ENCODE measurements around the gene KIAA0232.
"Not testable (repeated sequence)": the region's sequence is repeated elsewhere in the genome, so short reads cannot be mapped to it uniquely, and the experiment has no call there.

KIAA0232 gene

DNA sequence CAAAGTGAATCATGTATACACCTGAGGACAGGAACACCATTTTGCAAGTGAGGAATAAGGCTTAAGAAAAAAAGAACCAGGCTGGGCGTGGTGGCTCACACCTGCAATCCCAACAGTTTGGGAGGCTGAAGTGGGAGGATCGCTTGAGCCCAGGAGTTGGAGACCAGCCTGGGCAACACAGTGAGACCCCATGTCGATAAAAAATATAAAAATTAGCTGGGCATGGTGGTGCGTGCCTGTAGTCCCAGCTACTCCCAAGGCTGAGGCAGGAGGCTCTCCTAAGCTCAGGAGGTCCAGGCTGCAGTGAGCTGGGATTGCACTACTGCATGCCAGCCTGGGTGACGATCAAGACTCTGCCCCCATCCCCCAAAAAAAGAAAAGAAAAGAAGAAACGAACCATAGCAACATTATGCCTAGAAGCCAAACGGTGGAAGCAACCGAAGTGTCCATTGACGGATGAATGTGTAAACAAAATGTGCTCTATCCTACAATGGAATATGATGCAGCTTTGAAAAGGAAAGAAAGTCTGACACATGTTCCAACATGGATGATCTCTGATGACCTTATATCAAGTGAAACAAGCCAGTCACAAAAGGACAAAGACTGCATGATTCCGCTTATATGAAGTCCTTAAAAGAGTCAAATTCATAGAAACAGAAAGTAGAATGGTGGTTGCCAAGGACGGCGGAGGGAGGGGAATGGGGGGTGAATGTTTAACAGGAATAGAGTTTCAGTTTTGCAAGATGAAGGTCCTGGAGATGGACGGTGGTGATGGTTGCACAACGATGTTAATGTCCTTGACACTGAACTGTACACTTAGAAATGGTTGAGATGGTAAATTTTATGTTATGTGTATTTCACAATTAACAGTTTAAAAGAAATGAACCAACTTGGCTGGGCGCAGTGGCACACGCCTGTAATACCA, 8.6 kb upstream of the KIAA0232 start:
- no peak for DNase-seq (ENCODE audit: low read depth)

DNA sequence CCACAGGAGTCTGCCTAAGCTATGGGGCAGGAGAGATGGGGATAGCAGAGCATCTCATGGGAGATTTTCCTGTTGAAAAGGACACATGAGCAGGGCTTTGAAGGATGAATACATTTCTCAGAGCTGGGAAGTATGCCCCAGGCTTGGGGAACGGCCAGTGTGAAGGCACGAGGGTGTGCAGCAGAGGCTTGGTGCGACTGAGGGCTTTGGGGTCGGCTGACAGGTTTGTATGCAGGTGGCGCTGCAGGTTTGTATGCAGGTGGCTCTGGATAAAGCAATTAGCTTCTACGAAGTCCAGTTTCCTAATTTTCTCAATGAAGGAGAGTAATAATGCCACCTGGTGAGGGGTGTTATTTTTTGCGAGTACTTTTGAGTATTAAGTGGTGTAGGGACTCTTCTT, 6.8 kb upstream of the KIAA0232 start:
- DNase-seq (ENCODE audit: low read depth): no peak

DNA sequence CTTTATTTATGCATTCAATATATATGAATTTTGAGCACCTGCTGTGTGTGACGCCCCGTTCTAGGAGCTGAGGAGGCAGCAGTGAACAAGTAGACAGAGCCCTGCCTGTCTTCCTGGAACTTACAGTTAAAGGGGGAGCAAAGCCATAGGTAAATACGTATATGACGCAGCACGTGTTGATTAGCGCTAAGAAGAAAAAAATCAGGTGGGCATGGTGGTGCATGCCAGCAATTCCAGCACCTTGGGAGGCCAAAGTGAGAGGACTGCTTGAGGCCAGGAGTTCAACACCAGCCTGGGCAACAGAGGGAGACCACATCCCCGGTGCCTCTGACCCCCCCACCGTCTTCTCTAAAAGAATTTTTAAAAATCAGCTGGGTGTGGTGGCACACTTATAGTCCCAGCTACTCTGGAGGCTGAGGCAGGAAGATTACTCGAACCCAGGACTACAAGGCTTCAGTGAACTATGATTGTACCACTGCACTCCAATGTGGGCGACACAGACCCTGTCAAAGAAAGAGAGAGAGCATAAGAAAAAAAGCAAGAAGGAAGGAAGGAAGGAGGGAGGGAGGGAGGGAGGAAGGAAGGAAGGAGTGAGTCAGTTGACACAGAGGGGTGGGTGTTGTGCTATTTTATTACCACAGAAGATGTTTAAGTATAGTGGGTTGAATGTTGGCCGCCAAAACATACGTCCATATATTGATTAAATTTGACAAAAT, 5.4 kb upstream of the KIAA0232 start:
- no peak for DNase-seq (ENCODE audit: low read depth)

DNA sequence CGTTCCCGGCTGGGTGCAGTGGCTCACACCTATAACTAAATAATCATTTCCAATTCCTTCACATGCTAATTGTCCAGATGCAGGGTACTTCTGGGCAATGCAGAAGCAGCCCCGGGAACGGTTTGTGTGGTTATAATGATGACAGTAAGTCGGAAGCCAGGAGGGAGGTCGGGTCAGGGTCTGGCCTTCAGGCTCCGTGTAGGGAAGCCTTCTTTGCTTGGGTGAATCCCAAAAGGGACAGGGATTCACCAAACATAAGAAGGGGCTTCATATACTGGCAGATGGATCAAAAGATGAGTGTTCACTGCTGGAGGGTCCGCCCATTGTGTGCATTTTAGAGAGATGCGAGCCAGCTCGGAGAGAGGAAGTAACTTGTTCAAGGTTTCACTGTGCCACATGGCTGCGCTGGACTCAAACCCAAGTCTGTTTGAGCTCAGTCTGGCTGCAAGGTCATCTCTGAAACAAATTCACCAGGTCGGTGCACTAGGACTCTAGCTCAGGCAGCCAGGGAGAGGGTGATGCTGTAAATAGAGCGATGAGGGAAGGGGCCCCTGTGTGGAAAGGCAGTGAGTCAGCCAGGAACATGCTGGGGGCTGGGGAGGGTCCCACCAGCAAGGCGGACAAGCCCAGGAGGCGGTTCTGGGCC, 4.8 kb upstream of the KIAA0232 start:
- DNase-seq (ENCODE audit: low read depth): no peak

DNA sequence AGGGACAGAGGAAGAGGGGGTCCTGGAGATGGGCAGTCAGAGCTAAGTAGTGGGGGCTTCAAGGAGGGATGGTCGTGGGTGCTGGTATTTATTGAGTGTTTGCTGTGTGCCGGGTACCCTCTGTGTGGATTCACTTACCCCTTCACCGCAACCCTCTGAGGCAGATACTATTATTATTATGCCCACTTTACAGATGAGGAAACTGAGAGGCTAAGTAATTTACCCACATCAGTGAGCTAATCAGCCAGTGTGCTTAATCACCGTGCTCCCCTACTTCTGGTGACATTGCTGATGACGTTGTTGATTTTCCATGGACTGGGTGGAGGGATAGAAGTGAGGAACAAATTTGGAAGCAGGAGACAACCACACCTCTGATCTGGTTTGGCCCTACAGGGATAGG, 4.1 kb upstream of the KIAA0232 start:
- DNase-seq (ENCODE audit: low read depth): no peak

DNA sequence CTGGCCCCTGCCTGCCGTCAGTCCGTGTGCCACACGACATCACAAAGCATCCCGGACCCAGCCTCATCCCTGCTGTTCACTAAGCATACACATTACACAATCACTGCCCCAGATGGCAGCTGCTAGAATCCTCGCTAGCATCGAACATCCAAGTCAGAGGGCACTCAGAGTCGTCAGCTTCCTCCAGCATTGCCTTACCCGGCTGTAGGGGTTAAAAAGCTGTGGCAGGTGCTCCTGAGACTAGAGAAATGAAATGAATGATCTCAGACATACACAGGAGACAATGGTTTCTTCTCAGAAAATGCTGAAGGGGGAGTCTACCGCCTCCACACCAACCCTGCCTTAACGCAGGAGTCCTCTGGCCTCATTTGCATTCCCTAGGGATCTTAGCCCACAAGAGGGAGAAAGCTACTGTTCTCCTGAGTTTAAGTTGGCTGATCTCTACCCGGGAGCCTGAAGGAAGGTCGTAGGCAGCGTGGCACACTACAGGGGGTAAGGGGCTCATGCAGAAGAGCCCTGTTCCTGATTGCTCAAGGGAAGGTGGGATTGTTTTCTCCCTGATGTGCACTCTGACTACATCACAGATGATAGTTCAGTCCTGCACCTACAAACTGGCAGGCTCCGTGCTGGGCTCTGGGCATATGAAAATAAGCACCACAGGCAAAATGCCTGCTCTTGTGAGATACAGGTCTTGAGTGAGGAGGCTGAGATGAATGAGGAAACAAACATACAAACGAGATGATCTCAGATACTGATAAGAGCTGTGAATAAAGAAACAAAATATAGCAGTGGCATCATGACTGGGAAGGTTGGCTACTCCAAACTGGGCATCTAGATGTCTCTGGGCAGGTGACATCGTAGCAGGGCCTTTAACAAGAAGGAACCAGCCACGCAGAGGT, 2.6 kb upstream of the KIAA0232 start:
- no peak for DNase-seq (ENCODE audit: low read depth)

DNA sequence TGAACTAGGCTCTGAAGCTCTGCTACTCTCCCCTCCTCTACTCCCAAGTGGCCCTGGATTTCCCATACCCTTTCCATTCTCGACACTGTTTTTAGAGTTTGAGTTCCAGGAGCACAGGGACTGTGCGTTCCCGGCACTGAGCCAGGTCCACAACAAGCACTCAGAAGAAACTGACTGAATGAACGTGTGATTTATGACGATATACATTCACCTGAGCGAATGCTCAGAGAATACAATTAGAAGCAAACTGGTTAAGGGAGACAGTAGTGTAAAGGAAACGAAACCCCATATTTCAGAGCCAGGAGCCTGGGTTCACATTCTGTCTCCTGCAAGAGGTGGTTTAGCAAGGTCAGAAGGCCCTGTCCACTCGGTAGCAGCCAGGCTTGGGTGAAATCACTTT, 1.4 kb upstream of the KIAA0232 start:
- DNase-seq (ENCODE audit: low read depth): no peak

DNA sequence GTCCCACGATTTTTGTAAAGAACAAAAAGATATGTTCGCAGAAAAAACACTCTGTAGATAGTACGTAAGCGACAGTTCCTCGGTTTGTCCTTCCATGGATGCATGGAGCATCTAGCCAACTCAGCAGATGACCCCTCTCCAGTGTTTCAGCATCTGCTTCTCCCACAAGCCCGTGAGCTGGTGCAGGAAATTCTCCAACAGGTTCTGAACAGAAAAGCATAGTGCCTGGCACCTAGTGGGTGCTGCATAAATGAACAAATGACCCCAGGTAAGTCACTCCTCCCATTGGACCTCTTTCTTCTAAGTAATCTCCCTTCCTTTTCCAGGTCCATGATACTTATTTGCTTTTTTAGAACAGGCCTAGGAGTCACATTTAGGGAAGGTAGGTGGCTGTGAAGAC, 966 bp upstream of the KIAA0232 start:
- DNase-seq (ENCODE audit: low read depth): no peak

DNA sequence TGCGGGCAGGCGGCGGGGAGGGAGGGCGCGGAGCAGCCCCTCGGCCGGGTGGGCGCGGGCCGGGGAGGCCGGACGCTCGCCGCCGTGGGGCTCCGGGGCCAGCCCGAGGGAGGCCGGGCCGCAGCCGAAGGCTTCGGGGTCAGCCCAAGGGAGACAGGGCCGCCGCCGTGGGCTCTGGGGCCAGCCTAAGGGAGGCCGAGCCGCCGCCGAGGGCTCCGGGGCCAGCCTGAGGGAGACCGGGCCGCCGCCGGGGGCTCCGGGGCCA, 251 bp downstream of the KIAA0232 start:
- DNase-seq (ENCODE audit: low read depth): no peak

DNA sequence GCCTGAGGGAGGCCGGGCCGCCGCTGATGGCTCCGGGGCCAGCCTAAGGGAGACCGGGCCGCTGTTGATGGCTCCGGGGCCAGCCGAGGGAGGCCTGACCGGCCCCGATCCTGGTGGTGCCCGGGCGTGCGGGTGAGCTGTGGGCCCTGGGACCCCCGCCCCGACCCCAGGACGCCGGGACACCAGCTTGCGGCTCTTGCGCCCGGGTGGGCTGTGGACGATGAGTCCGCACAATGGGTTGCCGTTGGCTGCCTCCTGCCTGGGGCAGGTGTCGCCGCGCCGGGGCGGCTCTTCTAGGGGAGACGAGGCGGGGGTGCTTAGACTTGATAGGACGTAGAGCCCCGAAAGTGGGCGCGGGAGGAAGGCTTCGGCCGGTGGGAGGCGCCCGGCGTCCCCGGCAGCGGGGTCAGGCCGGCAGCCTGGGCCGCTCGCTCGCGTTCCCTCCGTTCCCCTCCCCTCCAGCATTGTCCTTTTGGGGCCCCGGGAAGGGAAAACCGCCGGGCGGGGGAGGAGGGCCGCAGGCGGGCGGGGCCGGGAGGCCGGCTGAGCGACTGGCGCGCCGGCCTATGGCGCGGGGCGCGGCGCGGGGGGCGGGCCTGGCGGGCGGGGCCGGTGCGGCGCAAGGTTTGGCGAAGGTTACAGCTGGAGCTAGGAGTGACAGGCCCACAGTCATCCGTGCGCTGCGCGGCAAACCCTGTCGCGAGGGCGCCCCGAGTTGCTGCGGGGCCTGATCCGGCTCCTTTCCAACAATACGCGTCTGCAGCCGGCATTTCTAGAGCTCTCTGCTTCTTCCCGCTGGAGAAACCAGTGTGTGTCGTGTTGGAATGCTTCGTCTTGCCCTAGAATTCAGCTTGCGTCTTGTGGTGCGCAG, 819 bp downstream of the KIAA0232 start:
- peak; percentile 94 for DNase-seq (ENCODE audit: low read depth)

DNA sequence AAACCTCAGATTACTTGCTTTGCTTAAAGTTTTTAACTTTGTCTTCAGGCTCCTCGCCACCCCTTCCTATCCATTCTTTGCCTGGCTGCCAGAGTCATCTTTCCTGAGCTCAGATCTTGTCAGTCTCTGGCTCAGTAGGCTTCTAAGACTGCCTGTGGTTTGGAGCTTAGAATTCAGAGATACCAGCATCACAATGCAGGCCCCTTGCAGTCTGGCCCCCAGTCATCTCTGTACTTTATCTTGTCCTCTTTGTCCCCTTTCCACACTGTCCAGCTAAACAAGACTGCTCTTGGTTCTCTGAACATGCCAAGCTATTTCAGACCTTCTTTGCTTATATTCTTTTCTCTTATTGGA, 3.0 kb downstream of the KIAA0232 start:
- no peak for DNase-seq (ENCODE audit: low read depth)

DNA sequence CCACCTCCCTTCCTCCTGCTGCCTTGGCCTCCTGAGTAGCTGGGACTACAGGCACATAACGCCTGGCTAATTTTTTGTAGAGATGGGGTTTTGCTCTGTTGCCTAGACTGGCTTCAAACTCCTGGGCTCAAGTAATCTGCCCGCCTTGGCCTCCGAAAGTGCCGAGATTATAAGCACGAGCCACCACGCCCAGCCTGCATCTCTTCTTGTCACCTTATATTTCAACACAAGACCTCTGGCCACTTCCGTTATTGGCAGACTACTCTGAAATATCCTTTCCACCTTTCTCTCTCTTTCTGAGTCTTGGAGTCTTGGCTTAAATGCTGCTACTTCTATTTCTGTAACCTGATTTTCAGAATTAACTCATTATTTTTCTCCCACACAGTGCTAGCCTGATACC, 5.6 kb downstream of the KIAA0232 start:
- DNase-seq (ENCODE audit: low read depth): no peak

DNA sequence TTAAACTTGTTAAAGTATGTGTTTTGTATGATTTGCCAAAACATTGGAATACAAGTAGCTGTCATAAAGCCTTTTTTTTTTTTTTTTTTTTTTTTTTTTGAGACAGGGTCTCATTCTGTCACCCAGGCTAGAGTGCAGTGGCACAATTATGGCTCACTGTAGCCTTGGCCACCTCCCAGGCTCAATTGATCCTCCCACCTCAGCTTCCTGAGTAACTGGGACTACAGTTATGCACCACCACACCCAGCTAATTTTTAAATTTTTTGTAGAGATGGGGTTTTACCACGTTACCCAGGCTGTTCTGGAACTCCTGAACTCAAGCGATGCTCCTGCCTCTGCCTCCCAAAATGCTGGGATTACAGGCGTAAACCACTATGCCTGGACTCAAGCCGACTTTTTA, 8.7 kb downstream of the KIAA0232 start:
- DNase-seq (ENCODE audit: low read depth): not testable (repeated sequence)

DNA sequence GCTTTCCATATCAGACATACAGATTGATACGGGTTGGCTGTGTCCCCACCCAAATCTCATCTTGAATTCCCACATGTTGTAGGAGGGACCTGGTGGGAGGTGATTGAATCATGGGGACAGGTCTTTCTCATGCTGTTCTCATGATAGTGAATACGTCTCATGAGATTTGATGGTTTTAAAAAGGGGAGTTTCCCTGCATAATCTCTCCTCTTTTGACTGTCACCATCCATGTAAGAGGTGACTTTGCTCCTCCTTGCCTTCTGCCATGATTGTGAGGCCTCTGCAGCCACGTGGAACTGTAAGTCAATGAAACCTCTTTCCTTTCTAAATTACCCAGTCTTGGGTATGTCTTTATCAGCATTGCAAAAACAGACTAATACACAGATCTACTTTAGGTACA, 9.3 kb downstream of the KIAA0232 start:
- DNase-seq (ENCODE audit: low read depth): not testable (repeated sequence)

DNA sequence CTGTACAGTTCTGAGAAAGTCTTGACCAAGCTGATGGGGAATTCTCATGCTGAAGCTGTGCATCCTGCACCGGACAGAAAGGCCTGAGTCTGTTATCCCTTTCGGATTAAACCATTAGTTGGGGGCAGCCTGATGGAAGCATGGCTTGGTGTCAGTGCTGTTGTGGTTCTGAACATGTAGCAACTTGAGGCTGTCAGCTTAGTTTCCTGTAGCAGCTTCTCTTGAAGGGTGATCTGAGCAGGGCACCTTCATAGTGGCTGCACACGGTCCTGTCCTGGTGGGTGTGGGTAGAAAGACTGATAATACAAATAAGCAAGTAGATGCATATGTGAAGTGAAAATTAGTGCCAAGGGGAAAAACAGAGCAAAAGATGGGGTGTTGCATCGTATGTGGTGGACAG, 11.7 kb downstream of the KIAA0232 start:
- no peak for DNase-seq (ENCODE audit: low read depth)

DNA sequence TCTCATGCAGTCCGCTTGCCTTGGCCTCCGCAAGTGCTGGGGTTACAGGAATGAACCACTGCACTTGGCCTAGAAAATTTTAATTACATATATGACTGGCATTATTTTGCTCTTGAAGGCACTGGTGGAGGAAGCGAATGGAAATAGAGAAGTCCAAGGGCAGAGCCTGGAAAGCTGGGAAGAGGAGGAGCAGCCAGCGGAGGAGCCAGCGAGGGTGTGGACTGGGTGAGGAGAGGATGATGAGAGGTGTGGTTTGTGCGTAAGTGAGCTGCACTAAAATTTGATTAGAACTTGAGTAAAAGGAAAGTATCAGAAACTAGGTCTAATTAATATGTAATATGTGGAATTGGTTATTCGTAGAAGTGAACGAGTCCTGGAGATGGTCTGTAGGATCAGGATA, 13.3 kb downstream of the KIAA0232 start:
- DNase-seq (ENCODE audit: low read depth): no peak

DNA sequence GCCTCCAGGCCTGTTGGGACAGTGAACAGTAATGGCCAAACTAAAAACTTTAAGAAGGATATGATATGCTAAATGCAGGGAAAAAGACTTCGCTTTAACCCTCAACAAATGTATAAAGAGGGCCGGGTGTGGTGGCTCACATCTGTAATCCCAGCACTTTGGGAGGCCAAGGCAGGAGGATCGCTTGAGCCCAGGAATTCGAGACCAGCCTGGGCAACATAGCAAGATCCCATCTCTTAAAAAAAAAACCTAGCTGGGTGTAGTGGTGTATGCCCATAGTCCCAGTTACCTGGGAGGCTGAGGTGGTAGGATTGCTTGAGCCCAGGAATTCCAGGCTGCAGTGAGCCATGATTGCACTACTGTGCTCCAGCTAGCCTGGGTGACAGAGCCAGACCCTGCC, 14.8 kb downstream of the KIAA0232 start:
- not testable (repeated sequence) for DNase-seq (ENCODE audit: low read depth)

DNA sequence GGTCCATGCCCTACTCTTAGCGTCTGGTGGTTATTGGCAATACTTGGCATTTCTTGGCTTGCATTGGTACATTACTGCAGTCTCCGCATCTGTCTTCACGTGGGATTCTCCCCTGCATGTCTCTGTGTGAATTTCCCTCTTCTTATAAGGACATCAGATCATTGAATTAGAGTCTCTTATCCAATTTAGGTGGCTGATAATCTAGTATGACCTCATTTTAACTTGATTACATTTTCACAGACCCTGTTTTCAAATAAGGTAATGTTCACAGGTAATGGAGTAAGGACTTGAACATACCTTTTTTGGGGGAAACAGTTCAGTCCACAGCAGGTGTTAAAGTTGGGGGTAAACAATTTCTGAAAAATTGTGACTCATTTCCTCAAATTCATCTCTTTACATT, 16.6 kb downstream of the KIAA0232 start:
- DNase-seq (ENCODE audit: low read depth): no peak

DNA sequence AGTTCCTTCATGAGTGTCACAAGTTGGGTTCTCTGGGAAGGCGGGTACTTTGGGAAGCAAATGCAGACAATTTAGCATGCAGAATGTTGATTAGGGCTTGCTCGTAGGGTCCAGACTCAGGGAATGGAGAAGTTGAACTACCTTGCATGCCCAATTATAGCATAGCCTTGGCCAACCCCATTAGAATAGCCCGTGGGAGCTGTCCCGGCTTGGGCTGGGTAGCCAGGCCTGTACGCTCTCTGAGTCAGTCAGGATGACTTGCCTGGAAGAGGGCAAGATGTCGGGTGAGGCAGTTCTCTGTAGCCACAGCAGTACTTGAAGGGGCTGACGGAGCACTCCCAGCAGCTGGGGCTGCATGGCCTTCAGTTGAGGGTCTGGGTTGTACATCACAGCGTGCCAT, 19.5 kb downstream of the KIAA0232 start:
- no peak for DNase-seq (ENCODE audit: low read depth)

DNA sequence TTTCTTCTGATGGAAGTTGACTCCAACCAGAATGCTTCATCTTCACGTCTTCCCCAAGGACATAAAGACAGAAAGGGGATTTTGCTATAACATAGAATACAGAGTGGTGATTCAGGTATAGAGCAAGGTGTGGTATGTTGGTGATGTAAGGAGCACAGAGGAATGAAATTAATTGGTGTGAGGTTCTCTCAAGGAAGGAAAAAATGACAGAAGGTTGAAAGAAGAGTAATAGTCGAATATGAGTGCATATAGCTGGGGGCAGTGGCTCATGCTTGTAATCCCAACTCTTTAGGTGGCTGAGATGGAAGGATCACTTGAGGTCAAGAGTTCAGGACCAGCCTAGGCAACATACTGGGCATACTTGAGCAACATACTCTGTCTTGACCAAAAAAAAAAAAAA, 20.1 kb downstream of the KIAA0232 start:
- DNase-seq (ENCODE audit: low read depth): no peak

DNA sequence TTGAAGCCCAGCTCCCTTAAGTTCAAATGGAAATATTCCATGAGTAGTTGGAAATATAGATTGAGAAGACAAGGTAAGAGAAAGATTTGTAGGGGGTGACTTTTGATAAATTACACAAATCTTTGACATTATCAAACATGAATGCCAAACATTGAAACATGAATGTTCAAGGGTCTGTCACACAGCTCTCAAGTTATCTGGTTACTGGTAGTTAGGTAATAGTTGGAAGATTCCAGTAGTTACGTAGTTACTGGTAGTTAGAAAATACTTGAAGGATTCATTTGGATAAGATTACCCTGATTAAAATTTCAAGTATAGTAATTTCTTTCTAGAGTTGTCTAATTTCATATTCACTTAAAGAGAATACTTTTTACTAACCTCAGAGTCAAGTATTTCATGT, 20.7 kb downstream of the KIAA0232 start:
- no peak for DNase-seq (ENCODE audit: low read depth)
